ENCODE measurements around the gene FRRS1L.

FRRS1L gene

GRCh38 chr9:109107402-109108240, 59.4 kb downstream of the FRRS1L start:
- DNase-seq (ENCODE audit: low read depth), result no peak

- no peak for DNase-seq (ENCODE audit: low read depth)
Measured at GRCh38 chr9:109101810-109102209, 65.2 kb downstream of the FRRS1L start.

GRCh38 chr9:109101202-109101595, 65.8 kb downstream of the FRRS1L start:
- DNase-seq (ENCODE audit: low read depth), result no peak

GRCh38 chr9:109100543-109101201, 66.4 kb downstream of the FRRS1L start:
- DNase-seq (ENCODE audit: low read depth), result no peak

- no peak for DNase-seq (ENCODE audit: low read depth)
Measured at GRCh38 chr9:109098960-109099308, 68.1 kb downstream of the FRRS1L start.

- no peak for DNase-seq (ENCODE audit: low read depth)
Measured at GRCh38 chr9:109098171-109098959, 68.7 kb downstream of the FRRS1L start.

GRCh38 chr9:109097146-109097545, 69.9 kb downstream of the FRRS1L start:
- DNase-seq (ENCODE audit: low read depth), result no peak

GRCh38 chr9:109095321-109095720, 71.7 kb downstream of the FRRS1L start:
- DNase-seq (ENCODE audit: low read depth), result no peak

GRCh38 chr9:109094268-109094667, 72.8 kb downstream of the FRRS1L start:
- no peak for DNase-seq (ENCODE audit: low read depth)

- no peak for DNase-seq (ENCODE audit: low read depth)
Measured at GRCh38 chr9:109092587-109092986, 74.5 kb downstream of the FRRS1L start.

- no peak for DNase-seq (ENCODE audit: low read depth)
Measured at GRCh38 chr9:109092051-109092580, 74.9 kb downstream of the FRRS1L start.

- no peak for DNase-seq (ENCODE audit: low read depth)
Measured at GRCh38 chr9:109088221-109088620, 78.8 kb downstream of the FRRS1L start.

- no peak for DNase-seq (ENCODE audit: low read depth)
Measured at GRCh38 chr9:109087795-109088194, 79.3 kb downstream of the FRRS1L start.

GRCh38 chr9:109086221-109086620, 80.8 kb downstream of the FRRS1L start:
- no peak for DNase-seq (ENCODE audit: low read depth)

- no peak for DNase-seq (ENCODE audit: low read depth)
Measured at GRCh38 chr9:109085510-109085909, 81.5 kb downstream of the FRRS1L start.

- DNase-seq (ENCODE audit: low read depth), result no peak
Measured at GRCh38 chr9:109083813-109084405, 83.1 kb downstream of the FRRS1L start.

- no peak for DNase-seq (ENCODE audit: low read depth)
Measured at GRCh38 chr9:109083141-109083540, 83.9 kb downstream of the FRRS1L start.

GRCh38 chr9:109082091-109082620, 84.9 kb downstream of the FRRS1L start:
- no peak for DNase-seq (ENCODE audit: low read depth)
